ENCODE measurements around the gene MIER2.
"Not testable (repeated sequence)": the region's sequence is repeated elsewhere in the genome, so short reads cannot be mapped to it uniquely, and the experiment has no call there.

The MIER2 gene

DNA sequence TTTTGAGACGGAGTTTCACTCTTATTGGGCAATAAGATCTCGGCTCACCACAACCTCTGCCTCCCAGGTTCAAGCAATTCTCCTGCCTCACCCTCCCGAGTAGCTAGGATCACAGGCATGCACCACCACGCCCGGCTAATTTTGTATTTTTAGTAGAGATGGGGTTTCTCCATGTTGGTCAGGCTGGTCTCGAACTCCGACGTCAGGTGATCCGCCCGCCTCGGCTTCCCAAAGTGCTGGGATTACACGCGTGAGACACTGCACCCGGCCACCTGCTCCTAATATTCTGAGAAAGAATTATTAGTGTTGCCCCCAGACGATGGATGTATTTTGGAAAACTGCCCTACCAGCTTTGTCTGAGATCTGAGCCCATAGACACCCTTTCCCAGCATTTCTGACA lies 10.9 kb upstream of the MIER2 start:
- DNase-seq: not testable (repeated sequence)

DNA sequence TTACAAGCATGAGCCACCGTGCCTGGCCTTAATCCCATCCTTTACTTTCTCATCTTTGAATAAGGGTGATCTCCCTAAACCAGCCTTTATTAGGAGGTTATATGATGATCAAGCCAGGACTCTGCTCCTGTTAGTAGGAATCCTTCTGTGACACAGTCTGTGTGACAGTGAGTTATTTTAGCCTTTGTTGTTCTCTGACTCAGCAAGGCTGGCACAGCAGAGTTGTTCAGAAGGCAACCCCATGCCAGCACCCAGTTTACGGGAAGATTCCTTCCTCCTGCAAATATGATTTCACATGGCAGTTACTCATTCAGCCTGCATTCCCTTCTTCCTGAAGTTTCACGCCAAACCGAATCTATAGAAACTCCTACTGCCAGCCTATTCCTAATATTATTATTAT lies 10.5 kb upstream of the MIER2 start:
- no peak for DNase-seq

DNA sequence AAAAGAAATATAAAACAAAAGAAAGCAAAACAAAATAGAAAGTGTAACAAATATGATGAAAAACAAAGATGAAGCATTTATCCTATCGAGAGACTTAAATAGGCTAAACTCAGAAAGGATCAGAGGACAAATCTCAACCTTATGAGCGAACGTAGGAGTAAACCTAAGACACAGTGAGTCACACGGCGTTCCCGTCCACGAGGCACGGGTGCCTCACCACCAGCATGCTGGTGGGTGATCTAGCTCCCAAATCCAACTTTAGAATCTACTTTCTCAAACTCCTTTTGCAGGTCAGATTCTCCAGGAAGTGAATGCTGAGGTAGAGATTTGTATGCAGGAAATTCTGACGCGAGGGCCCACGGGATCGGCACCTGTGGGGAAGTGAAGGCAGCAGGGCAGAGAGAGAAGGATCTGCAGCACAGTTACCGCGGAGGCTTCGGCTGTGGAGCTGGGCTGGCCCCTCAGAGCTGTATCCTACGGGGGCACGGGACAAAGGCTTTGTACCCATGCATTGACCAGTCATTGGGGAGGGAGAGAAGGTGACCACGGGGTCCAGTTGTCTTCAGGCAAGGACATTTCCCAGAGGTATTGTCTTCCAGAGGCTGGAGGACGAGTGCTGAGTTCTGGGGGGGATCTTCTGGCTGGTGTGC lies 7.5 kb upstream of the MIER2 start:
- no peak for DNase-seq

DNA sequence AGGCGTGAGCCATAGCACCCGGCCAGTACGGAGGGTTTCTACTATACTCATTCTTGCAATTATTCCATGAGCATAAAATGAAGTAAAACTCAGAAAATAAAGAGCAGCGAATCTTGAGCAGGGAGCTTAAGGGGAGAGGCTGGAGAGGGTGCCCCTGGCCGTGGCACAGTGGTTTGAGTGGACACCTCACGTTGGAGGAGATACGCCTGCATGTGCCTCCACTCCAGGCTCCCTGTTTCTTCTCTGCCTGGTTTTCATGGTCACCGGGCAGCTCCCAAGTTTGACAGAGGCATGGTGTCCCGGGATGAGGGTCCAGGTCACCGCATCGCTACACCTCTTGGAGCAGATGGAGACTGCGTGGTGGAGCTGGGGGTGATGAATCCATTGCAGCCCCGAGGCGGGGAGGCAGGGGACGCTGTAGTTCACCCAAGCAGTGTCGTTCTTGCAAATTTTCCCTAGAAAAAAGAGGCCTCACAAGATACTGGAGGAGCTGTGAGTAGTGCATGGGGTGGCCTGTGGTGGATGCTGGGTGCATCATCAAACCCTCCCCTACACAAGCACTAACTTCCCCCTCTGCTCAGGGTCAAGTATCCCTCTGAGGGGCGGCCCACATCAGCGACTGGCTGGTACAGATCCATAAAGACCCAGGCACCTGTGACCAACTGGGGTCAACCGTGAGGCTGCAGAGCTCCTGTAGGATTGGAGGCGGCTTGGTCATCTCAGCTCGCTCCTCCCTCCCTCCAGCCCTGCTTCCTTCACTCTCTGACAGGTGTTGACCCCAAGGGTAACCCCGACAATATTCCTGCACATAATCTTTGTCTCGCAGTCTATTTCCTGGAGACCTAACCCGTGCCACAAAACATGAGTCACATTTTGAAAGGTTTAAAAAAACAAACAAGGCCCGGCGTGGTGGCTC lies 3.6 kb upstream of the MIER2 start:
- DNase-seq: no peak

DNA sequence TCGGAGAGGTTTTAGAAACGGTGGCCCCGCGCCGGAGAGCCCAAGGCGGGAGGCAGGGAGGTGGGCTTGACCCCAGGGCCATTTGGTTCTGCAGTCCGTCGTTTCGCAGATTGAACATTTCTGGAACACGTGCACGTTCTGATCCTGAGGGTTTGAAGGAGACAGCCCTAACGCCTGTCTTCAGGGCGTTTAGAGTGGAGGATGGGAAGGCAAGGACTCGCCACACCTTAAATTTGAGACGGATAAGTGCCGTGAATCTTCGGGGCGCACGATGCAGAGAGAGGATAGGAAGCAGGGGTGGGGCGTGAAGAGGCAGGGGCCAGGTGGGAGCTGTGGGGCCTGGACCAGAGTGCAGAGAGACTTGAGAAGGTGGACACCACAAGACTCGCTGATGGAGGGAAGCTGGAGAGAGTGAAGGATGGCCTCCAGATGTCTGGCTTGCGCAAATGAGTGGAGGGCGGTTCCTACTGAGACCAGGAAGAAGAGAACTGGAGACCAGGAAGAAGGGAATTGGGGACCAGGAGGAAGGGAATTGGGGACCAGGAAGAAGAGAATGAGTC lies 804 bp upstream of the MIER2 start:
- DNase-seq: no peak

DNA sequence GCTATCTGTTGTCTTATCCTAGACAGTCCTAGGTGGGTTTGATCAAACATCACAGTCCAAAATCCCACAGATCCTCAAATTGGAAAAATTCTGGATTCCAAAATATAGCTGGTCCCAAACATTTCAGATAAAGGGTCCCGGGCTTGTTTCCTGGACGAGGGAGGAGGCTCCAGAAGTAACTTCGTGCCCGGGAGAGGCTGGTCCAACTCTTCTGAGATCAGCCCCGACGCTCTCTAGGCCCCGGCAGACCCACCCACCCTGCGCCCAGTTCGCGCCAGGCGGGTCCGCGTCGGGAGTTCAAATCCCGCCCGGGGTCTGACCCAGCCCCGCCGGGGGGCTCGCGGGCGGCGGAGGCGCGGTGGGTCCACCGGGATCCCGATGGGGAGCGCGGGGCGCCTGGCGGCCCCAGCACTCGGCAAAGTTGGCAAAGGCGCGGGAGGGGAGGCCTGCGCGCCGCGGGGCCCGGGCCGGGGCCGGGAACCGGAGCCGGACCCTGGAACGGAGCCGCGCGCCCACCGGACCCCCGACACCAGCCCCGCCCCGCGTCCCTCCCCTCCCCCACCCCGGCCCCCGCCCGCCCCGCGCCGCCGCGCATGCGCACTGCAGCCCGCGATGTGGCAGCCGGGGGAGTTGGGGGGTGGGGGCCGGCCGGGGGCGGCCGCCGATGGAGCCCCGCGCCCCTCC lies 513 bp downstream of the MIER2 start:
- DNase-seq: no peak

DNA sequence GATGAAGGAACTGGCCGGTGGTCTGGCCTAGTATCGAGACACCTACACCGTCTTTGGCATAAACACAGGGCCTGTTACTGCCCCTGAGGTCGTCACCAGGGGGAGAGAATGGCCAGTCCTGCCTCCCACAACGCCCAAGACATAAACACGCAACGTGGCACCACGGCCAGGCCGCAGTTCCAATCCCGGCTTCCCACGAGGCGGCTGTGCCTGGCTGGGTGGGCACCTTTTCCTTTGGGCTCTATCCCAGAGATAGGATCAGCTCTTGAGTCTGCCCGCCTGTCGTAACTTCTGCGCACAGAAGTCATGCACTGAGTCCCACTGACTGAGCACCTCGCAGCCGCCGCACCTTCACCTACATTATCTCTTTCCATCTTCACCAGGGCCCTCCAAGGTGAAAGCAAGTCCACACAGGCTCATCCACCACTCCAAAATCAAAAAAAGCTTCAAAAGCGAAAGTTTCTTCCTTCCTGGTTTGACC lies 1.1 kb downstream of the MIER2 start:
- DNase-seq: no peak

DNA sequence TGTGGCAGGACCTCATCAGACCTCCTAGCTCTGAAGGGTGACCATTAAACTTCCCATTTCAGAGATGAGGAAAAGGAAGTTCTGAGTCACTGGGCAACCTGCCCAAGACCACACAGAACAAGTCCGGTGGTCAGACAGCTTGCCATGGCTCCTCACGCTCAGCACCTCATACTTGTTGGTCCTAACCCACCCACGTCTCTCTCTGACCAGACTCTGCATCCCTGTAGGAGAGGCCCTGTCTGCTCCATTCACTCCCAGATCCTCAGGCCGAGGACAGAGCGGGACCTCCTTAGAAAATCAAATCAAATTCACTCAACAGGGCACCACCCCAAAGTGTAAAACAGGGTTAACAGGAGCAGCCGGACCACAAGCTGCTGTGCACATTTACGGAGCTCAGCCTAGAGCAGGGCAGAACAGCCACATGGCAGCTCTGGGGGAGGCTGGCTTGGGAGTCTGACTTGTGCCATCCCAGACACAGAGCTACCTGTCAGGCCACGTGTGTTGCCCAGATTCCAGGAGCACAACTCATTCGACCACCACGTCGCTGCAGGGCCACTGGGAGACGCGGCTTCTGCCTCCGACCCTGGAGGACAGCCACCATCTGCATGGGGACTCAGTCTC lies 1.7 kb downstream of the MIER2 start:
- DNase-seq: no peak

DNA sequence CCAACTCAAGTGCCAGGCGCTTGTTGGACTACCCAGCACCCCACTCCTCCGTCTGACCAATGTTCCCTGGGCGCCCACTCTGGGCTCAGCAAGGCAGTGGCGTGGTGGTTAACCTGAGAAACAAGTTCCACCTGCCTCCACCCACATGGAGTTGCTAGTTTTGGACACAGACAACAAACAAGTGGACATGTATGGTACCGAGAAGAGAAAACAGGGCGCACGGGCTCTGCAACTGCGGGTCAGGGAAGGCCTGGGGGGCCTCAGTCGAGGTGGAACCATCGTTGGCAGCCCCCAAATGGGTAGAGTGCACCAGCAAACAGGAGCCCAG lies 2.5 kb downstream of the MIER2 start:
- DNase-seq: no peak

DNA sequence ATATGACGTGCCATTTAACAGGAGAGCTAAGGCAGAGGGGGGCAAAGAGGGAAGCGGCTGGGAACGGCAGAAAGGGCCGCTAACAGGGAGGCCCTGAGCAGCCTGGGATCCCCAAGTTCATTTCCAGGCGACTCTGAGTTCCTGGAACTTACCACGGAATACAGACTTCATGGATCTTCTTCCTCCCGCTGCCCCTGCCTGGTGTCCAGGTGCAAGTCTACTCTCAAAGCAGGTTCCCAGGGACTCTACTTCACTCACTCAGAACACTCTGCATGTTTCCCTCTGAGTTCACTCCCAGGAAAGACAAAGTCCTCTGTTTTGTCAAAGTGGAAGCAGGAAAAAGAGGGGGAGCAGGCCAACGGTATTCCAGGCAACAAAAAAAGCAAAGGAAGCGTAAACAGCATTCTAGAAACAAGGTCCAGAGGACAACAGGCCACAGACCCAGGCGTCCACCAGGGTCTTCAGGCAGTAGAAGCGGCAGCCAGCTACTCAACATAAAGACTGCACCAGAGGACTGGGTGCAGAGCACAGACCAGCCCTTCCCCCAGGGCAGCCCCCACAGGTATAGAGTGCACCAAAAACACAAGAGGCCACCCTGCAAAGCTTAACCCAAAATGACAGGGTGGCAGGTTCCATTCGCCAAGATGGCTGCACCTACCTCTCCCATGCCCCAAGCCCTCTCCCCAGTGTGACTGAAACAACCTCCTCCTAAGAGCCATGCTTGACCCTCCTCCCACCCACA lies 3.0 kb downstream of the MIER2 start:
- DNase-seq: no peak

DNA sequence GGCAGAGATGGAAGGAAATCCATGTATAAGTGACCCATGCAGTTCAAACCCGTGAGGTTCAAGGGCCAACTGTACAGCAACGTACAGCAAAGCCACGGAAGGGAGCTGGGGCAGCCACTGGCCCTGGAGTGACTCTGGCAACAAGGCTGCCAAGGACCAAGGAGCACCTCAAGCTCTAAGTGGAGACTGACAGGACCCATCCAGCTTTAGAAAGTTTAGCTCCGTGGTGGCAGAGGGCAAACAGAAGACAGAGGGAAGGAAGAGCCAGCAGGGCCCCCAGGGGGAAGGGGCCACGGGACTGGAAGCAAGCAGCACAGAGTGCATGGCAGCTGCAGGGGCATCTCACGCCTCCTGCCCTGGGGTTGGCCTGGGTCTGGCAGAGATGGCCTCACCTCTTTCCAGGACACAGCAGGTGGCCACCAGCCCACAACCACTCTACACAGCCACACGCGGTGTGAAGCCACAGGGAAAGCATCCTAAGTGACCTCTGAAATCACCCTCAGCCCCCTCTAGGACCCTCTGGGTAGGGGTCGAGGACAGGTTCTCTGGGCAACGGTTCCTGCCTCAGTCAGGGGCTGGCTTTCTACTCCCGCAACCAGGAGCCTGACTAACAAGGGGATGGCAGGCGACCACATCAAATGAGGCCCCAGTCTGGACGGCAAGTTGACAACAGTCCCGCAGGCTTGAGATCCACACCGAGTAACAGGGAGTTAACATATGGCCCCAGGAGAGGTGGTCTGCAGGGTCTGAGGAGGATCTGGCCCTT lies 3.8 kb downstream of the MIER2 start:
- no peak for DNase-seq

DNA sequence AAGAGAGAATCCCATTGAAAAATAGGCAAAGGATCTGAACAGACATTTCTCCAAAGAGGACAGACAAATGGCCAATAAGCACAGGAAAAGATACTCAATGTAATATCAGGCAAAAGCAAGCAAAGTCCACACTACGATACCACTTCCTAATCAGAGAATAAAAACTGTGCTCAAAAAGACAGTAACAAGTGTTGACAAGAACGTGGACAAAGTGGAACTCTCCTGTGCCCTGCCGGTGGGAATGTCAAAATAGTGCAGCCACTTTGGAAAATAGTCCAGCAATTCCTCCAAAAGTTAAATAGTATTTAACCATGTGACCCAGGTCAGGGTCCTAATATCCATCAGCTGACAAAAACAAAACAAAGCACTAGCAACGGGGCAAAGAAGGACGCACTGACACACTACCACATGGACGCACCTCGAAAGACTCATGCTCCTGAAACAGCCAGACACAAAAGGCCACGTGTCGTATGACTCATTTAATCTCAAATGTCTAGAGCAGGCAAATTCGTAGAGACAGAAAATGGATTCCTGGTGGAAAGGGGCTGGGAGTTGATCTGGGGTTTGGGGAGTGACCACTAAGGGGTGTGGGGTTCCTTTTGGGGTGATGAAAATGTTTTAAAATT lies 5.2 kb downstream of the MIER2 start:
- no peak for DNase-seq

DNA sequence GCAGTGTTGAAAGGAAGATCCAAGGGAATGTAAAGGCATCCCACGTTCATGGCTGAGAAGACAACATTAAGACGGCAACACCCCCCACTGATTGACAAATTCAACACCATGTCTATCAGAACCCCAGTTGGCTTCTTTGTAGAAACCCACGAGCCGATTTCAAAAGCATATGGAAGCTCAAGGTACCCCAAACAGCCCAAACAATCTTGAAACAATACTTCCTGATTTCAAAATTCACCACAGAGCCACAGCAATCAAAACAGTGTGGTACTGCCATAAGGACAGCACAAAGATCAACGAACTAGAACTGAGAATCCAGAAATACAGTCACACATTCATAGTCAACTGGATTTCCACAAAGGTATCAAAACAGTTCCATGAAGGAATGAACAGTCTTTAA lies 6.2 kb downstream of the MIER2 start:
- DNase-seq: no peak

DNA sequence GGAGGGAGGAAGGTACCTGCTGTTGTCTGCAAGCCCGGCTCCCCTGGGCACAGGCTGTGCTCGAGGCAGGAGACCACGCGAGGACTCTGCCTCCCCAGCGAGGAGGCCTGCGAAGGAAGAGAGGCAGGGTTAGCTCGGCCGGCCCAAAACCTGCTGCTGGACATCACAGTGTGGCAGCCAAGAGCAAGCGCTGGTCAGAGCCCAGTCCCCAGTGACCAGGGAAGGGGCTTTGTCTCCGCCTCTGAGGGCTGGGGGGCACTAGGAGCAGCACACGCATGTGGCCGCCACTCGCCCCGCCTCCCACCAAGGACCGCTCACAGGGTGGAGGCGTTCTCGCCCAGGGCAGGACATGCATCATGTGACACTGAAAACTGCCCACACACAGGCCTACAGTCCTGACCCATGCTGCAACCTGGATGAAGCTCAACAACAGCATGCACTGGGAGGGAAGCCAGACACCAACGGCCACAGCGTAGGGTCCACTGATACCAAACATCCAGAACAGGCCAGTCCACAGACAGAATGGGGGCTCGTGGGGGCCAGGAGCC lies 8.5 kb downstream of the MIER2 start:
- no peak for DNase-seq

DNA sequence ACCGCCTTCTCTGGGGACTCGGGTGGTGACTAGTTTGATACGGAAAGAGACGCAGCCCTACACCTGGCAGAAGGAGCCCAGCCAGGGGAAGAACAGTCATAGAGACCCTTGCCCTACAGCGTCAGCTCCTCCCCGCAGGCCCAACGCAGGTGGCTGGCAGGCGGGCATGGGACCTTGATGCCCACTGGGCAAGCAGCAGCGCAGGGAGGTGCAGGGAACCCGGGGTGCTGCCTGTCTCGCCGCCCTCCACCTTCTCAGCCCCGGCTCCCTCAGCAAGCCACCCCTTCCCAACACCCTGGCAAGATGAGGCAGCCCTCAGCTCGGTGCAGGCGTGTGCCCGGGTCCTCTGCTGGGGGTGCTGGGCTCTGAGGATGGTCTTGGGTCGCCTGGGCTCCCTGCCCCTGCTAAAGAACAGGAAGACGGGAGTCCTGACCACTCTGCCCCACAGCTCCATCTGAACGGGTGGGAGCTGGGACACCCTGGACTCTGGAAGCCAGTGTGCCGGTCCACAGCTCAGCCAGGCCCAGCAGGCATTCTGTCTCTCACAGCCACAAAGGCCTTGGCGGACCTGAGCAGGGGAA lies 9.0 kb downstream of the MIER2 start:
- no peak for DNase-seq

DNA sequence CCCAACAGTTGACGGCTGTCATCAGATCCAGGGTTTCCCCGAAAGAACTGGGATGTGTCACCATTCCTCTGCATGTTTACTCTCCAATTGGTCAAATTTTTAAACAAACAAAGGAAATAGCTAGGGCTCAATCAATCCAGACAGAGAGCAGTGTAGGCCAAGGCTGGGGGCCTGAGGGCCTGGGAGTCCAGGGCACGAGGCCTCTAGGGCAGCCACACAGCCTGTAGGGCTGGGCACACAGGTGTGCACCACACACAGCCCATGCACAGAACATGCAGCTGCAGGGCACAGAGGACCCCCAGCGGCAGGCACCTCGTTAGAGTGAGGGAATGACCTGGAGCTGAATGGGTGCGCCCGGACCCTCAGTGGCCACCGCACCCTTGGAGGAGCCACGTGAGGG lies 9.5 kb downstream of the MIER2 start:
- no peak for DNase-seq

DNA sequence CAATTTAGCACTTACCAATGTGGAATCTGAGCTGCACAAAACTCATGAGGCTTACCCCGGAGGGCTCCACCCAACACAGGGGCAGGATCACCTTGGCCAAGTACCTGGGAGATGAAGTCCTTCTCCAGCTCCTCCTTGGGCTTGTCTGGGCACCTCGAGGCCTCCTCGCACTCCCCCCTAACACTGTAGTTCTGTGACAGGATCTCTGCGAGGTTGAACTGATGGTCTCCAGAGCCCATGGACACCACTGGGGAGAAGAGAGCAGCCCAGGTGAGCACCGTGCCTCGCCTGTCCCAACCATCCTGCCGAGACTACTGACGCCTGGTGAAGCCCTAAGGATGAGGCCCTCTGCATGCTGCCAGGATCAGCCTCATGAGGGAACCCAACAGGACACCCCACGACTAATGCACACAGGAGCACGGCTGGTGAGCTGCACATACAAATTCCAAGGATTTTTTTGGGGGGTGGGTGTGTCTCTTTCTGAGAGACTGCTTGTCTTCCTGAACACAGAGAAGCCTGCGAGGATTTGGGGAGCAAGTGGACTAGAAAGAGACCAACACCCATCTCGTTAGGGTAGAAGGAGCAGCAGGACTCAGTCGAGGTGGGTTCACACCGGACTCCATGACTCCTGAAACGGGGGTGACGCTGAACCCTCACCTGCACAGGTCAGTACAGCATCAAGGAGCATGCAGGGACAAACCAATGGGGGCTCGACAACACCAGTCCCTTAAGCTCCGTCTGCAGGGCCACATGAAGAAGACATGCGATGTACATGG lies 10.1 kb downstream of the MIER2 start:
- no peak for DNase-seq

DNA sequence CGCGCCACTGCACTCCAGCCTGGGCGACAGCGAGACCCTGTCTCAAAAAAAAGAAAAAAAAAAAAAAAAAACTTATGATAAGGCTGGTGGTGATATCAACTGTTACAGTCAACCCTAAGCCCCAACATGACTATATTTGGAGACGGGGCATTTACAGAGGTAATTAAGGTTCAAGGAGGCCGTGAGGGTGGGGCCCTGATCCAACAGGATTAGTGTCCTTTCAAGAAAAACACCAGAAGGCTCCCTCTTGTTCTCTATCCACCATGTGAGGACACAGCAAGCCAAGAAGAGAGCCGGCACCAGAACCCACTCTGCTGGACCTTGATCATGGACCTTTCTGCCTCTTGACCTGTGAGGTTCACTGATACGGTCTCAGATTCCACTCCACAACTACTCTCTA lies 14.1 kb downstream of the MIER2 start:
- no peak for DNase-seq

DNA sequence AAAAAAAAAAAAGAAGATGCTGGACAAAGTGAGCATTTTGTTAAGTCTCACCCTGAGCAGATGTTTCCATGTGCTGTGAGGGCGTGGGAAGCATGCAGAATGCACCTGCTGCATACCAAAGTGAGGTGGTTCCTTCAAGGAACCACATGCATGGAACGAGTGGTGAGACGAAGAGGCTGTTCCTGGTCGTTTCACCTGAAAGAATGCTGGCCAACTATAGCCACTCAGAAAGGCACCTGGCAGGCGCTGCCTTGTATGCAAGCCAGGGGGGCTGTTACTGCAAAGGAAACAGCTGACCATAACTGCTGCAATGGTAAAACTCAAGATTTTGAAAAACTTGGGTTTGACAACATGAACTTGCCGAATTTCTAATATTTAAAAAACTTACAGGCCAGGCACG lies 14.7 kb downstream of the MIER2 start:
- DNase-seq: no peak

Measured in SHP77 treated with DMSO at 0.1 percent for 48 hours (cell line).